GDM1 (cell line): ENCODE results near the gene CLASP2.

ENCODE experiments used
- DNase-seq: peaks from one replicate; lab custom pipeline; 2025; lab: John Stamatoyannopoulos, UW

CLASP2 gene

GRCh38 chr3:33636125-33636850 lies 81.8 kb downstream of the CLASP2 start:
- peak; percentile 21 for DNase-seq

GRCh38 chr3:33634262-33634661 lies 83.8 kb downstream of the CLASP2 start:
- DNase-seq: no peak

- DNase-seq: no peak
These were observed 88.8 kb downstream of the CLASP2 start for GRCh38 chr3:33629219-33629618.

- DNase-seq: no peak
These were observed 93.3 kb downstream of the CLASP2 start for GRCh38 chr3:33624756-33625155.

GRCh38 chr3:33613041-33613440 lies 105.0 kb downstream of the CLASP2 start:
- DNase-seq: no peak

- no peak for DNase-seq
These were observed 105.4 kb downstream of the CLASP2 start for GRCh38 chr3:33612607-33613006.

GRCh38 chr3:33602829-33603228 lies 115.2 kb downstream of the CLASP2 start:
- no peak for DNase-seq

- no peak for DNase-seq
These were observed 120.8 kb downstream of the CLASP2 start for GRCh38 chr3:33597257-33597689.

GRCh38 chr3:33592999-33593398 lies 125.1 kb downstream of the CLASP2 start:
- no peak for DNase-seq

- DNase-seq: no peak
These were observed 127.5 kb downstream of the CLASP2 start for GRCh38 chr3:33590541-33590940.

- DNase-seq: no peak
These were observed 131.7 kb downstream of the CLASP2 start for GRCh38 chr3:33586402-33586801.

- no peak for DNase-seq
These were observed 135.8 kb downstream of the CLASP2 start for GRCh38 chr3:33582234-33582633.

- DNase-seq: no peak
These were observed 136.4 kb downstream of the CLASP2 start for GRCh38 chr3:33581666-33582065.

- DNase-seq: no peak
These were observed 138.2 kb downstream of the CLASP2 start for GRCh38 chr3:33579840-33580239.

GRCh38 chr3:33579178-33579510 lies 138.9 kb downstream of the CLASP2 start:
- DNase-seq: no peak

- DNase-seq: no peak
These were observed 139.5 kb downstream of the CLASP2 start for GRCh38 chr3:33578325-33579177.

GRCh38 chr3:33577588-33577987 lies 140.5 kb downstream of the CLASP2 start:
- no peak for DNase-seq

GRCh38 chr3:33577173-33577572 lies 140.9 kb downstream of the CLASP2 start:
- no peak for DNase-seq

- DNase-seq: no peak
These were observed 142.7 kb downstream of the CLASP2 start for GRCh38 chr3:33575311-33575710.

GRCh38 chr3:33557829-33558228 lies 160.2 kb downstream of the CLASP2 start:
- no peak for DNase-seq

GRCh38 chr3:33557279-33557678 lies 160.8 kb downstream of the CLASP2 start:
- no peak for DNase-seq

GRCh38 chr3:33547101-33547500 lies 171.0 kb downstream of the CLASP2 start:
- DNase-seq: no peak

- DNase-seq: no peak
These were observed 173.9 kb downstream of the CLASP2 start for GRCh38 chr3:33544126-33544525.
